COR-L47 (cell line): ENCODE measurements around the gene RAB14.
"Not testable (repeated sequence)": the region's sequence is repeated elsewhere in the genome, so short reads cannot be mapped to it uniquely, and the experiment has no call there.

Experiments
- DNase-seq: peaks from one replicate; lab custom pipeline; 2025; lab: John Stamatoyannopoulos, UW

Gene RAB14

DNA sequence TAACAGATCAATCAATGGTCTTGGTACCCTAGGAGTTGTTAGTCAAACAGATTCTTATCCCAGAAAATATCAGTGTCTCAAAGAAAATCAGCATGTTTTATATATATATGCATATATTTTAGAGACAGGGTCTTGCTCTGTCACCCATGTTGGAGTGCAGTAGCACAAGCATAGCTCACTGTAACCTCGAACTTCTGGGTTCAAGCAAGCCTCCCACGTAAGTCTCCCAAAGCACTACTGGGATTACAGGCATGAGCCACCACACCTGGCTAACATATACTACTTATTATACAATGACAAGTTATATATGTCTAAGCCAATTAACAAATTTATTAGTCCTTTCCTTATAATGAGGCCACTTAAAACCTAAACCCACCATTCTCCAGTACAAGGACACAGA is 10.4 kb downstream of the RAB14 start:
- no peak for DNase-seq

GRCh38 chr9:121189660-121190059 is 12.0 kb downstream of the RAB14 start:
- no peak for DNase-seq

- no peak for DNase-seq
These were observed 12.7 kb downstream of the RAB14 start for GRCh38 chr9:121189006-121189405.

DNA sequence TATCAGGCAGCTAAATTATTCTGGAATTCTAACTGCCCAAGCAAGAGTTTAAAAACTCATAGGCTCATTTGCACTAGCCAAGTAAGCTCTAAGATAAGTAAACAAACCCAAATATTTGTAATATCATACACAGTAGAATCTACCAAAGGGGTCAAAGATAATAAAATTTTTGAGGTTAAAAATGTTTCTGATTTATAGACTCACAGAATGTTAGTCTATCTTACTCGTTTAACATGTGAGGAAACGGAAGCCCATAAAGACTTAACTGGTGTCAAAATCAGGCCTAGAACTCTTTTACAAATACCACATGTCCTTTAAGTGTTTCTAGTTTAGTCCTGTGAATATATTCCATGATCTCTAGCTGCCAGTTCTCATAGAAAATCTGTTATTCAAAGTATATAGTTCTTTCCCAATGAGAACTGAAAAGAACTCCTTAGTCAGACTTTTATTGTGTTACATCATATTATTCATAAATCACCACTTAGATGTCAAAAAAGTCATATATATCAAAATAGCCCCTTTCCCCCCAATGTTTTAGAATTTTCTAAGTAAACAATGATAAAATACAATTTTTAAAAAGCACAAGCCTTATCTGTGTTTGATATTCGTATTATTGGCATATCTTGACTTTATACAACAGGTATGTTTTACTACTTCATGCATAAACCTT is 13.9 kb downstream of the RAB14 start:
- DNase-seq, result no peak

DNA sequence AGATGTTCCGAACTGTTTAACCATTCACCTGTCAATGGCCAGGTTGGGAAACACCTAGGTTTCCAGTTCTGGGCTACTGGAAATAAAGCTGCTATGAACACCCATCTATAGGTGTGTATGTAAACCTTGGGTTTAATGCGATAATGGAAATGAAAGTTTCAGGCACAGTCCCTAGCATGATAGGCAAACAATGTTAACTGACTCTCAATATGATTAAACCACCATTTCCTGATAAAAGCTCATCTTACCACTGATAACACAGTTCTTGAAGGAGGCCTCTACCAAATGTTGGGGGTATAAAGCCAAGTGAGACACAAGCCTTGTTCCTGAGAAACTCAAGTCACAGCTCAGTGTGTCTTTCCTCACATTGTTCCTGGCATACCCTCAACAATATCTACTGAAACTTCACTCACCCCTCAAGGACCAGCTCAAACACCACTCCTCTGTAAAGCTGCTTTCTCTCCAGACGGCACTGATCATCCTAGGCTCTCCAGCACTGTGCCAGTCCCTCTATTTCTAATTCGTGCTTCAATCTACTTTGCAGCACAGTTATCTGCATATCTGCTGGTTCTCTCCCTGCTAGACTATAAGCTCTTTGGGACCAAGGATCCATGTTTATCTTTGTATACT is 15.8 kb downstream of the RAB14 start:
- DNase-seq, result no peak

GRCh38 chr9:121185178-121185745 is 16.4 kb downstream of the RAB14 start:
- no peak for DNase-seq

- no peak for DNase-seq
These were observed 17.2 kb downstream of the RAB14 start for GRCh38 chr9:121184463-121184862.

- no peak for DNase-seq
These were observed 17.8 kb downstream of the RAB14 start for GRCh38 chr9:121183666-121184423.

DNA sequence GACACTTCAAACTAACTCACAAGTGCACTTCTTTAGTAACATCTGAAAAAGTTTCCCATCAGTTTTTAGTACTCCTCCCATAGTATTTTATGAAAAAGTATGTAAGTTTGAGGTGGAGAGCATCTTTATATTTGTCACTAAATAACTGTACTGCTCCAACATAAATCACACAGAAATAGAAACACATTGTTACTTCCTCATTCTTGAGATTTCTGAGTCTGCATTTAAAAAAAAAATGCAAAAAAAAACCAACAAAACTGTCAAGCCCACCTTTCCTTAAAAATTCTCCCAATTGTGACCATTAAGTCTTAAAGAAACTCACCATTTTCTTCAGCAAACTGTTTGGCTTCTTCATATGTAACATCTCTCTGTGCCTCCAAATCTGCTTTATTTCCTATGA is 18.7 kb downstream of the RAB14 start:
- DNase-seq, result no peak

DNA sequence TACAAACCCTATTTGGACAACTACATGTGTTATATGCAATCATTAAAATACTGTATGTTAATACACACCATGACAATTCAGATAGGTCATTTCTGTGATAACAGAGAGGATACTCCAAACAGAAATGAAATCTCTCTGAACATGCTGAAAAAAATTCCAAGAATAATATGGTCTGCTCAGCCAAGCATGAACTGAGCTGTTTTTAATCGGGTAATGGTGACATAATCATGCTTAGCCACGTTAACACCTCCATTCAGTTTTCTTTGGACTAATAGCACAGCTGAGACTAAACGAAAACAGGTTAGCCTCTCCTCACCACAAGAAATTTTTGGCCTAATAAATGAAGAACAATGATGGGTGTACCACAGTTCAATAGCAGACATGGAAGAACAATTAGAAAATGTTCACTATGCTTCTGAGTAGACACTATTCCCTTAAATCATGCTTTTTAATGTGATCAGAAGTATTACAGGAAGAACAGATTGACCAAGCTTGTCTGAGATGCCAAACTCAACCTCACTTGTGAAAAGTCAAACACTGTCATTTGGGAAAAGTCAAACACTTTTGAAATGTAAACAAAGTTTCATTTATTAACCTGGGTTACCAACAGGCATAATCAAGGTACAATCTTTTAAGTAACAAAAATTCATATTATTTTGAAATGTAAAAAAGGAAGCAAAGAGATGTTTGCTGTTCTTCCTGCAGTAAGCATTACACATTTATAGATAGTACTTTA is 19.4 kb downstream of the RAB14 start:
- DNase-seq, result no peak

- no peak for DNase-seq
These were observed 21.6 kb downstream of the RAB14 start for GRCh38 chr9:121179930-121180681.

- not testable (repeated sequence) for DNase-seq
These were observed 22.3 kb downstream of the RAB14 start for GRCh38 chr9:121179373-121179721.

DNA sequence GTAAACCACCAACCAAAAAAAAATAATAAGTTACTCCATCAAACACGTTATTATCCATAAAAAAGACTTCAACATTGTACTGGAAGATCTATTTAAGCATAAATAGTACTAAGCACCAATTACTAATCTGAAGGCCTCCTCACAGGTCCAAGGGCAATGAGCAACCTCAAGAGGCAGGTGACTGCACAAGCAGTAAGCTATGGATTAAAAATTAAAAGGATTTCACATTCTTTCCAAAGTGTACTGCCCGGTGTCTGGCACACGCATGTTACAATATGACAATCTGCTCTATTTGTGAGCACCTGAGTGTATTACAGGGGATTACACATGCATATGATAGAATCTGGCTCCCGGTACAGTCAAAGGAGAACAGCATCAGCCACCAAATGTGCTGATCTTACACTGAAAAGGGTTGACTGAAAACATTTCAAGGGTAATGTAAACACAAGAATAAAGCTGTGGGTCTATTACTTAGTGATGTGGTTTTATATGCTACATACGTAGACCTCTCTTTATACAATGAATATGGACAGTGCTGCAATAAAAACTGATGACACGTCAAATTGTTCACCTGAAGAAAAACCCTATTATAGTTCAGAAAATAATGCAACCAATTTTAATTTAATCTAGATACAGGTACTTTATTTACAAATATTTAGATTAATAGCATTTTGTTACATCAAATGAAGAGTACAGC is 22.8 kb downstream of the RAB14 start:
- no peak for DNase-seq

DNA sequence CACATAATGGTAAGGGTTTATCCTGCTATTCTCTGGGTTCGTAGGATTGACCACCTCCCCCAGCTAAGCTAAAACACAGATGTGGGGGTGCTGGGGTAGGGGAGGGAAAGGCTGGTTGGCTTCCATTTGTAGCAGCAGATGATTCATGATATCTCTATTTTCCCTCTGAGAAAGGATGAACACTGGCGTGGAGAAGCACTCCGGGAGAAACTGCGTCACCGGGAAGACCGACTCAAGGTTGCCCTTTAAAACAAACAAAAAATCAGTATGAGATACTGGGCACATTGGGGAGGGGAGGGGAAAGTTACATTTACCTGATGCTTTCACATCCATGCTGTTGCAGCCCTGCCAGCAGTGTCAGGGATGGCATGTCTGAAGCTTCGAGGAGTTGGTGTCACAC is 28.2 kb downstream of the RAB14 start:
- no peak for DNase-seq

GRCh38 chr9:121172726-121173487 is 28.8 kb downstream of the RAB14 start:
- DNase-seq, result no peak

DNA sequence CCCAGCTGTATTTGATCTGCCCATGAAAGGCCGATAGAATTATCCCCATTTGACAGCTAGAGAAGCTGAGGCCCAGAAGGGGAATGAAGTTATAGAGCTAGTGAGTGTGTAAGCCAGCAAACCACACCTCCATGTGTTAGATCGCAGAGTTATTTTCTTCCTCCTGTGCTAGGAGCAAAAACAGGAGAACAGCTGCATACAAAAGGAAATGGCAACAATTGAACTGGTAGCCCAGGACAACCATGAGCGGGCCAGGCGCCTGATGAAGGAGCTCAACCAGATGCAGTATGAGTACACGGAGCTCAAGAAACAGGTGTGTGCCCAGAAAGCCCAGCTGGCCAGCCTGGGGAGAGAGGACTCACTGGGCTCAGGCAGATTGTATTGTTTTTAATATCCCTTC is 30.4 kb downstream of the RAB14 start:
- DNase-seq, result no peak

- DNase-seq, result no peak
These were observed 32.5 kb downstream of the RAB14 start for GRCh38 chr9:121169094-121169601.

DNA sequence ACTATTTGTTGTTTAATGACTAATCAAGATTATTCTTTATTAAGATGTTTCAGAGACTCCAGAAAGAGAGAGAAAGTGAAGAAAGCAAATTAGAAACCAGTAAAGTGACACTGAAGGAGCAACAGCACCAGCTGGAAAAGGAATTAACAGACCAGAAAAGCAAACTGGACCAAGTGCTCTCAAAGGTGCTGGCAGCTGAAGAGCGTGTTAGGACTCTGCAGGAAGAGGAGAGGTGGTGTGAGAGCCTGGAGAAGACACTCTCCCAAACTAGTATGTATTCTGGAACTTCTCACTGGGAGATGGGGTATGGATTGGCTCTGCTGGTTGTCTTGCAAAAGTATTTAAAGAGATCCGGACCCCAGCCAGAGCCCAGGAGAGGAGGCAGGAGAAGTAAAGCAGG is 33.6 kb downstream of the RAB14 start:
- no peak for DNase-seq

GRCh38 chr9:121160025-121160424 is 41.6 kb downstream of the RAB14 start:
- DNase-seq, result no peak

- no peak for DNase-seq
These were observed 43.7 kb downstream of the RAB14 start for GRCh38 chr9:121157939-121158338.
